ENCODE measurements around the gene C11orf42.

- no peak for TF ChIP-seq EZH2 (IDR thresholded peaks at IDR 0.05; ENCODE audit: insufficient read depth, poor library complexity, severe bottlenecking)
- TF ChIP-seq EZH2phosphoT487 (IDR thresholded peaks at IDR 0.05; ENCODE audit: insufficient read depth, low read depth) = no peak
These were observed 9.0 kb upstream of the C11orf42 start for GRCh38 chr11:6196396-6196795.
